IPS-20b (cell line): Measurements from ENCODE around the gene COX5A.
"Not testable (repeated sequence)": the region's sequence is repeated elsewhere in the genome, so short reads cannot be mapped to it uniquely, and the experiment has no call there.

Experiments
- H3K27ac ChIP-seq: one replicate; pipeline ENCODE4 v1.5.1; 2013; ENCODE audit warnings: low read length
- H3K27me3 ChIP-seq: 2 replicates; pipeline ENCODE4 v1.6.1; 2013; ENCODE audit warnings: mild to moderate bottlenecking, low read length, inconsistent platforms; ENCODE audit not compliant: insufficient read depth
- H3K36me3 ChIP-seq: 2 replicates; pipeline ENCODE4 v1.6.1; 2013; ENCODE audit warnings: low read depth, mild to moderate bottlenecking, inconsistent platforms, low read length, moderate library complexity; ENCODE audit not compliant: insufficient read depth
- H3K4me1 ChIP-seq: 2 replicates; pipeline ENCODE4 v1.6.1; 2013; ENCODE audit warnings: mild to moderate bottlenecking, control low read depth, inconsistent platforms, low read length, moderate library complexity; ENCODE audit not compliant: insufficient read depth
- H3K4me3 ChIP-seq: 2 replicates; pipeline ENCODE4 v1.5.1; 2013; ENCODE audit warnings: mild to moderate bottlenecking, low read length, inconsistent platforms
- H3K9ac ChIP-seq: 2 replicates; pipeline ENCODE4 v1.6.1; 2013; ENCODE audit warnings: low read depth, mild to moderate bottlenecking, inconsistent platforms, low read length, moderate library complexity
- H3K9me3 ChIP-seq: 2 replicates; pipeline ENCODE4 v1.6.1; 2013; ENCODE audit warnings: mild to moderate bottlenecking, low read depth, low read length, inconsistent platforms; ENCODE audit not compliant: insufficient read depth

The COX5A gene

GRCh38 chr15:74894383-74894782, 43.5 kb downstream of the COX5A start:
- not testable (repeated sequence) for H3K9ac ChIP-seq, H3K9me3 ChIP-seq, H3K27ac ChIP-seq, H3K4me1 ChIP-seq, H3K27me3 ChIP-seq, H3K4me3 ChIP-seq
- peaks cover 53% of the 10 kb centered on the region for H3K36me3 ChIP-seq

GRCh38 chr15:74893627-74894026, 44.2 kb downstream of the COX5A start:
- H3K4me1 ChIP-seq, result no peaks in the 10 kb centered on the region
- H3K9ac ChIP-seq, result no peak overlapping the region
- H3K36me3 ChIP-seq, result peaks cover 45% of the 10 kb centered on the region
- H3K27me3 ChIP-seq, result no peaks in the 10 kb centered on the region; the same call in 1 of the 2 replicates
- H3K9me3 ChIP-seq, result no peaks in the 10 kb centered on the region
- H3K27ac ChIP-seq, result no peak overlapping the region
- H3K4me3 ChIP-seq, result no peak overlapping the region

GRCh38 chr15:74892931-74893330, 44.9 kb downstream of the COX5A start:
- Histone ChIP-seq H3K4me1 (no peaks in the 10 kb centered on the region), H3K27me3 (no peaks in the 10 kb centered on the region; the same call in 1 of the 2 replicates), H3K27ac (no peak overlapping the region), H3K4me3 (no peak overlapping the region), H3K9ac (no peak overlapping the region), H3K9me3 (no peaks in the 10 kb centered on the region), H3K36me3 (peaks cover 42% of the 10 kb centered on the region)

GRCh38 chr15:74892313-74892712, 45.6 kb downstream of the COX5A start:
- no peak overlapping the region for H3K9ac ChIP-seq

GRCh38 chr15:74891469-74891868, 46.4 kb downstream of the COX5A start:
- no peaks in the 10 kb centered on the region for H3K4me1 ChIP-seq
- no peak overlapping the region for H3K4me3 ChIP-seq
- no peak overlapping the region for H3K9ac ChIP-seq
- no peak overlapping the region for H3K27ac ChIP-seq
- H3K9me3 ChIP-seq, result no peaks in the 10 kb centered on the region
- no peaks in the 10 kb centered on the region; the same call in 1 of the 2 replicates for H3K27me3 ChIP-seq
- peaks cover 28% of the 10 kb centered on the region for H3K36me3 ChIP-seq

More at GRCh38 chr15:74892313-74892712, 45.6 kb downstream of the COX5A start:
- no peaks in the 10 kb centered on the region; the same call in 1 of the 2 replicates for H3K27me3 ChIP-seq
- H3K36me3 ChIP-seq, result peaks cover 36% of the 10 kb centered on the region
- H3K9me3 ChIP-seq, result no peaks in the 10 kb centered on the region
- H3K4me1 ChIP-seq, result no peaks in the 10 kb centered on the region
- no peak overlapping the region for H3K27ac ChIP-seq
- H3K4me3 ChIP-seq, result no peak overlapping the region

- Histone ChIP-seq H3K9ac (peak overlapping the region; percentile 85; the same call in 1 of the 2 replicates), H3K27ac (no peak overlapping the region), H3K4me1 (no peaks in the 10 kb centered on the region)
Measured at GRCh38 chr15:74890665-74890960, 47.3 kb downstream of the COX5A start.

GRCh38 chr15:74889883-74890664, 47.8 kb downstream of the COX5A start, which contains the start of gene MPI:
Gene MPI (plus strand): TSS chr15:74890042. CDS start chr15:74890074, 32 bp downstream.
- Histone ChIP-seq H3K27ac (peak within 1 kb of the TSS; percentile 13), H3K36me3 (peaks cover 24% of the 10 kb centered on the region), H3K27me3 (no peaks in the 10 kb centered on the region; the same call in 1 of the 2 replicates), H3K4me1 (no peaks in the 10 kb centered on the region), H3K9ac (peak within 1 kb of the TSS; percentile 85), H3K9me3 (no peaks in the 10 kb centered on the region), H3K4me3 (peak within 1 kb of the TSS; percentile 89)

More at GRCh38 chr15:74890665-74890960, 47.3 kb downstream of the COX5A start:
- H3K4me3 ChIP-seq, result peak overlapping the region; percentile 89
- no peaks in the 10 kb centered on the region; the same call in 1 of the 2 replicates for H3K27me3 ChIP-seq
- H3K36me3 ChIP-seq, result peaks cover 24% of the 10 kb centered on the region
- no peaks in the 10 kb centered on the region for H3K9me3 ChIP-seq

GRCh38 chr15:74889390-74889882, 48.4 kb downstream of the COX5A start:
- H3K4me3 ChIP-seq, result peak overlapping the region; percentile 89
- peaks cover 24% of the 10 kb centered on the region for H3K36me3 ChIP-seq
- no peaks in the 10 kb centered on the region for H3K9me3 ChIP-seq
- no peaks in the 10 kb centered on the region; the same call in 1 of the 2 replicates for H3K27me3 ChIP-seq
- no peaks in the 10 kb centered on the region for H3K4me1 ChIP-seq
- peak overlapping the region; percentile 85; the same call in 1 of the 2 replicates for H3K9ac ChIP-seq
- H3K27ac ChIP-seq, result no peak overlapping the region

GRCh38 chr15:74888716-74889115, 49.2 kb downstream of the COX5A start:
- no peak overlapping the region for H3K27ac ChIP-seq
- H3K9me3 ChIP-seq, result no peaks in the 10 kb centered on the region
- peaks cover 24% of the 10 kb centered on the region for H3K36me3 ChIP-seq
- H3K4me1 ChIP-seq, result no peaks in the 10 kb centered on the region
- no peak overlapping the region for H3K9ac ChIP-seq
- H3K27me3 ChIP-seq, result no peaks in the 10 kb centered on the region; the same call in 1 of the 2 replicates
- H3K4me3 ChIP-seq, result no peak overlapping the region

- H3K9ac ChIP-seq, H3K4me3 ChIP-seq, H3K4me1 ChIP-seq, H3K27ac ChIP-seq, H3K9me3 ChIP-seq, H3K27me3 ChIP-seq: not testable (repeated sequence)
- peaks cover 13% of the 10 kb centered on the region; the same call in 1 of the 2 replicates for H3K36me3 ChIP-seq
Measured at GRCh38 chr15:74887537-74888193, 50.2 kb downstream of the COX5A start.

- Histone ChIP-seq H3K9me3 (peaks cover 4% of the 10 kb centered on the region), H3K27me3 (no peaks in the 10 kb centered on the region; the same call in 1 of the 2 replicates), H3K4me3 (no peak overlapping the region), H3K4me1 (no peaks in the 10 kb centered on the region), H3K36me3 (no peaks in the 10 kb centered on the region), H3K9ac (no peak overlapping the region), H3K27ac (no peak overlapping the region)
Measured at GRCh38 chr15:74885461-74885860, 52.4 kb downstream of the COX5A start.
